K562 (cell line): Measurements from ENCODE around the gene C15orf62. TPM values are rescaled to one million over a fixed set of nuclear protein-coding genes. Genes with fewer than 3 reads are reported as not detected.
A peak's percentile ranks its signal among the peaks of the same experiment; 100 is the strongest.

Experiments
- BRF1 ChIP-seq: IDR thresholded peaks from 3 replicates; pipeline ENCODE4 v1.6.1; 2011; ENCODE audit warnings: borderline replicate concordance, mild to moderate bottlenecking; ENCODE audit not compliant: insufficient read length; ENCODE audit errors: extremely low read depth
- CBFA2T2 ChIP-seq: fragments of 450-650 bp; conservative IDR thresholded peaks from 2 replicates; pipeline ENCODE4 v1.6.1; 2017; ENCODE audit warnings: mild to moderate bottlenecking
- CBX8 ChIP-seq: fragments of 200-600 bp; sonication (generic); IDR thresholded peaks from 2 replicates; pipeline ENCODE4 v1.6.1; 2012; ENCODE audit warnings: borderline replicate concordance, mixed run types, low read depth, mild to moderate bottlenecking, moderate library complexity, mixed read lengths, low read length, control low read depth, inconsistent platforms; ENCODE audit not compliant: poor library complexity, severe bottlenecking; ENCODE audit errors: extremely low read depth
- CREB5 ChIP-seq: fragments of 250-450 bp; sonication (Bioruptor Pico); IDR thresholded peaks from 2 replicates; pipeline ENCODE4 v1.5.0; 2020; ENCODE audit warnings: mild to moderate bottlenecking
- ETV1 ChIP-seq: fragments of 450-650 bp; conservative IDR thresholded peaks from 2 replicates; pipeline ENCODE4 v1.6.1; 2016; ENCODE audit warnings: missing genetic modification characterization, control low read depth, low read depth, missing compliant biosample characterization
- FOXA3 ChIP-seq, 2 experiments: fragments of 450-650 bp in 1 of 2; sonication (generic) in 1 of 2; formaldehyde crosslinking; IDR thresholded peaks in 1 of 2; conservative IDR thresholded peaks in 1 of 2; 2 replicates each; pipeline versions ENCODE4 v1.4.0 to v1.8.0; 2020 to 2022; ENCODE audit warnings: mild to moderate bottlenecking in 2 of 2, missing genetic modification reagents in 1 of 2
- MNT ChIP-seq, 2 experiments: fragments of 450-650 bp; conservative IDR thresholded peaks; 2 replicates each; pipeline ENCODE4 v1.6.1; 2017; ENCODE audit warnings: mild to moderate bottlenecking in 2 of 2, moderate library complexity in 2 of 2
- MYBL2 ChIP-seq, 2 experiments: fragments of 450-650 bp in 1 of 2; sonication (generic) in 1 of 2; formaldehyde crosslinking in 1 of 2; IDR thresholded peaks; 2 replicates each; pipeline versions ENCODE4 v1.6.1 to v1.8.1; 2017 to 2022; ENCODE audit warnings: borderline replicate concordance in 1 of 2, inconsistent platforms in 1 of 2, low read depth in 1 of 2, mild to moderate bottlenecking in 1 of 2, missing genetic modification reagents in 1 of 2, moderate library complexity in 1 of 2
- MYC ChIP-seq, 2 experiments: fragments of 250-450 bp in 1 of 2; sonication (Bioruptor Pico) in 1 of 2; IDR thresholded peaks; 2 replicates each; pipeline versions ENCODE4 v1.5.1 to v1.6.1; 2012 to 2021; ENCODE audit warnings: low read depth in 2 of 2, borderline replicate concordance in 1 of 2, improper control_type of control experiment in 1 of 2, low read length in 1 of 2, mild to moderate bottlenecking in 1 of 2, moderate library complexity in 1 of 2
- POLR2AphosphoS5 ChIP-seq: IDR thresholded peaks from 2 replicates; pipeline ENCODE4 v1.6.1; 2011; ENCODE audit warnings: mild to moderate bottlenecking, low read depth, low read length, moderate library complexity; ENCODE audit not compliant: control insufficient read depth, insufficient read depth
- RBM14 ChIP-seq: fragments of 200-400 bp; formaldehyde crosslinking; IDR thresholded peaks from 2 replicates; pipeline ENCODE4 v1.6.1; 2018; ENCODE audit warnings: low read depth, mild to moderate bottlenecking, low read length, moderate library complexity, borderline replicate concordance; ENCODE audit not compliant: insufficient read depth
- SAP30 ChIP-seq: fragments of 200-600 bp; sonication (generic); IDR thresholded peaks from 2 replicates; pipeline ENCODE4 v1.6.1; 2012; ENCODE audit warnings: borderline replicate concordance, low read depth, mild to moderate bottlenecking, moderate library complexity, low read length, control low read depth, inconsistent platforms; ENCODE audit not compliant: insufficient read depth, poor library complexity, severe bottlenecking
- SMAD4 ChIP-seq: fragments of 250-450 bp; sonication (Bioruptor Pico); conservative IDR thresholded peaks from 2 replicates; pipeline ENCODE4 v1.8.0; 2021; ENCODE audit warnings: inconsistent platforms, mild to moderate bottlenecking, moderate library complexity
- ZNF764 ChIP-seq: fragments of 250-450 bp; sonication (Bioruptor Pico); IDR thresholded peaks from 2 replicates; pipeline ENCODE4 v1.4.0; 2020; ENCODE audit warnings: low read depth, mild to moderate bottlenecking, moderate library complexity
- polyA plus RNA-seq, 8 experiments: library from polyadenylated mRNA; depleted of rRNA in 4 of 8; stranded (reverse) in 5 of 8; unstranded in 3 of 8; fragments of >200 nt; fragmentation: Nextera tagmentation in 2 of 8; fragmentation: Illumina TruSeq in 1 of 8; extraction: Ambion mirVana in 2 of 8; extraction: Trizol in 1 of 8; gene quantifications; 2 replicates each; pipeline versions ENCODE4 v1.2.1 to v1.2.3, GENCODE V29; 2011 to 2014; ENCODE audit warnings: inconsistent platforms in 1 of 8, missing spikeins in 1 of 8
- total RNA-seq, 7 experiments: library from RNA; depleted of rRNA in 6 of 7; stranded (reverse); fragments of >200 nt in 6 of 7; fragmentation: Illumina TruSeq in 2 of 7; extraction: Trizol in 2 of 7; gene quantifications; 2 replicates each; pipeline versions ENCODE4 v1.2.1 to v1.2.3, GENCODE V29; 2011 to 2021; ENCODE audit warnings: low replicate concordance in 1 of 7
- TF ChIP-seq, protein P1 (sequence below): fragments of 250-450 bp; sonication (Bioruptor Pico); IDR thresholded peaks from 2 replicates; pipeline ENCODE4 v1.5.0; 2020; ENCODE audit warnings: mild to moderate bottlenecking, borderline replicate concordance
- TF ChIP-seq, protein P2 (sequence below): fragments of 250-450 bp; sonication (Bioruptor Pico); IDR thresholded peaks from 2 replicates; pipeline ENCODE4 v1.4.0; 2020

C15orf62 gene
- total and polyA plus RNA-seq, 9 of the 15 experiments (the other 6 are each of a cell fraction or from before 2014, with no cell fraction given) = 0.01 to 0.76 (median 0.30) TPM; not detected in 1

DNA sequence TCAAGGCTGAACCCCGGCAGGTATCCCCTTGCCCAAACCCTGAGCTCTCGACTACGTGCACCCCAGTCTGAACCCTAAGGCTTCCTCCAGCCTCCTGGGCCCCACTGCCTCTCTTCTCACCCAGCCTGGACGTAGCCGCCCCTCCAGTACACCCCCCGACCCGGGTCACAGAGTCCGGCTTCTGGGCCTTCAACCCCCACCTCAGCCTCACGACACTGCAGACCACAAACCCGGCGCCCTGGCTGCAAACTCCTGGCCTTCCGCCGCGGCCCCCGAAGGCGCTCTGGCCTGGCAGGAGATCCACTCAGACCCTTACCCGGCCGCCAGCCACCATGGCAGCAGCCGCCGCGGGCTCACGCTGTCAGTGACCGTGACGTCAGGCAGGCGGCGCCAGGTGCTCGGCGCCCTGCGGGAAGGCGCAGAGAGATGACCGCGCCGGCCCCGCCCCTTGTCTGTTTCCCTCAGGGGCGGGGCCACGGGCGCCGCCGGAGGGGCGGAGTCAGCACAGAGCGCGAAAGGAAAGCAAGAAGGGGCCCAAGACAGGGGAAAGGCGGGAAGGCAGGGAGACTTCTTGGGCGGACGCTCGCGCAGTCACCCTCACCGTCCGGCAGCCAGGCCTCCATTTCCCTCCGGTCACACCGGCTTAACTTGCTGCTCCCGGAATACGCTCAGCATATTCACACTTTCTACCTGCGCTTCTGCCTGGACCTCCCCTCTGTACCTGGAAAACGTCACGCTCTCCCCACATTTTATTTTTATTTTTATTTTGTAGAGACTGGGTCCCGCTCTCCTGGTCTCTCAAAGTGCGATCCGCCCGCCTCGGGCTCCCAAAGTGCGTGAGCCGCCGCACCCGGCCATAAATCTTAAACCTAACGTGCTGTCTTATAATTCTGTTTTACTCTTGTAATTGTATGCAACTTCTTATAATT, 14.6 kb upstream of the C15orf62 start, which contains the start of gene RMDN3 (continued):
- TF ChIP-seq, protein P1, sequence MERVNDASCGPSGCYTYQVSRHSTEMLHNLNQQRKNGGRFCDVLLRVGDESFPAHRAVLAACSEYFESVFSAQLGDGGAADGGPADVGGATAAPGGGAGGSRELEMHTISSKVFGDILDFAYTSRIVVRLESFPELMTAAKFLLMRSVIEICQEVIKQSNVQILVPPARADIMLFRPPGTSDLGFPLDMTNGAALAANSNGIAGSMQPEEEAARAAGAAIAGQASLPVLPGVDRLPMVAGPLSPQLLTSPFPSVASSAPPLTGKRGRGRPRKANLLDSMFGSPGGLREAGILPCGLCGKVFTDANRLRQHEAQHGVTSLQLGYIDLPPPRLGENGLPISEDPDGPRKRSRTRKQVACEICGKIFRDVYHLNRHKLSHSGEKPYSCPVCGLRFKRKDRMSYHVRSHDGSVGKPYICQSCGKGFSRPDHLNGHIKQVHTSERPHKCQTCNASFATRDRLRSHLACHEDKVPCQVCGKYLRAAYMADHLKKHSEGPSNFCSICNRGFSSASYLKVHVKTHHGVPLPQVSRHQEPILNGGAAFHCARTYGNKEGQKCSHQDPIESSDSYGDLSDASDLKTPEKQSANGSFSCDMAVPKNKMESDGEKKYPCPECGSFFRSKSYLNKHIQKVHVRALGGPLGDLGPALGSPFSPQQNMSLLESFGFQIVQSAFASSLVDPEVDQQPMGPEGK = no peak
- no peak for TF ChIP-seq CBX8
- TF ChIP-seq RBM14 = no peak
- no peak for TF ChIP-seq MYBL2 (IDR thresholded peaks at IDR 0.05; ENCODE audit: low read depth)
- TF ChIP-seq MYBL2 (CRISPR knock-in tag; IDR thresholded peaks at IDR 0.05; ENCODE audit: borderline replicate concordance) = no peak
- peak; percentile 77 for TF ChIP-seq SAP30
- peak; percentile 47; the same call in 1 of the 2 replicates for TF ChIP-seq SMAD4 (CRISPR knock-in tag)
- TF ChIP-seq, protein P2, sequence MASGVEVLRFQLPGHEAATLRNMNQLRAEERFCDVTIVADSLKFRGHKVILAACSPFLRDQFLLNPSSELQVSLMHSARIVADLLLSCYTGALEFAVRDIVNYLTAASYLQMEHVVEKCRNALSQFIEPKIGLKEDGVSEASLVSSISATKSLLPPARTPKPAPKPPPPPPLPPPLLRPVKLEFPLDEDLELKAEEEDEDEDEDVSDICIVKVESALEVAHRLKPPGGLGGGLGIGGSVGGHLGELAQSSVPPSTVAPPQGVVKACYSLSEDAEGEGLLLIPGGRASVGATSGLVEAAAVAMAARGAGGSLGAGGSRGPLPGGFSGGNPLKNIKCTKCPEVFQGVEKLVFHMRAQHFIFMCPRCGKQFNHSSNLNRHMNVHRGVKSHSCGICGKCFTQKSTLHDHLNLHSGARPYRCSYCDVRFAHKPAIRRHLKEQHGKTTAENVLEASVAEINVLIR (CRISPR knock-in tag) = peak; percentile 99
- TF ChIP-seq ETV1 (tag) = no peak; the same call in 1 of the 2 replicates
- no peak for TF ChIP-seq CBFA2T2
- TF ChIP-seq FOXA3 (CRISPR knock-in tag; conservative IDR thresholded peaks at IDR 0.05 in 1 of 2, IDR thresholded peaks at IDR 0.05 in 1 of 2) = 0 out of 4 replicates have a peak, but pooled peaks of 1 of the 2 experiments have one; percentile 37
- no peak for TF ChIP-seq CREB5 (CRISPR knock-in tag)
- no peak for TF ChIP-seq ZNF764
- TF ChIP-seq MNT (conservative IDR thresholded peaks at IDR 0.05) = peak; percentile 88 to 97
- no peak for TF ChIP-seq BRF1
- peak; percentile 94 for TF ChIP-seq MYC (IDR thresholded peaks at IDR 0.05; ENCODE audit: low read depth, low read length)
- no peak for TF ChIP-seq MYC (CRISPR knock-in tag; IDR thresholded peaks at IDR 0.05; ENCODE audit: borderline replicate concordance, low read depth)
- TF ChIP-seq POLR2AphosphoS5 = peak; percentile 86
